Measurements from ENCODE around the gene TRIM3.

Gene TRIM3

DNA sequence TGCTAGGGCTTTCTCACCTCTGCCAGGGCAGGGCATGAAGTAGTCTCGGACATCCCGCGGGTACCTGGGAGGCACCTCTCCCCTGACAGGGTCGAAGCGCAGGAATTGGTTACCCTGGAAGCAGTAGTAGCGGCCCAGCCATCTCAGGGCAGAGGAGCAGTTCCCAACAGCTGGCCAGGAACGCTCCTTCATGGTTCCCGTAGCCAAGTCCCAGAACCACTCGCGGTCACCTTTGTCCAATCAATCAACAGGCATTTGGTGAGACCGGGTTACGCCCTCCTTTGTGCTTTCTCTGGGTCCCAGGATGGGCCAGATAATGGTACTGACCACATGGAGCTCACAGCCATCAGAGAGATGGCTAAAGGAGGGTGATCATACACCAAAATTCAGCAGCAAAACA lies 36.3 kb downstream of the TRIM3 start:
- DNase-seq: no peak

DNA sequence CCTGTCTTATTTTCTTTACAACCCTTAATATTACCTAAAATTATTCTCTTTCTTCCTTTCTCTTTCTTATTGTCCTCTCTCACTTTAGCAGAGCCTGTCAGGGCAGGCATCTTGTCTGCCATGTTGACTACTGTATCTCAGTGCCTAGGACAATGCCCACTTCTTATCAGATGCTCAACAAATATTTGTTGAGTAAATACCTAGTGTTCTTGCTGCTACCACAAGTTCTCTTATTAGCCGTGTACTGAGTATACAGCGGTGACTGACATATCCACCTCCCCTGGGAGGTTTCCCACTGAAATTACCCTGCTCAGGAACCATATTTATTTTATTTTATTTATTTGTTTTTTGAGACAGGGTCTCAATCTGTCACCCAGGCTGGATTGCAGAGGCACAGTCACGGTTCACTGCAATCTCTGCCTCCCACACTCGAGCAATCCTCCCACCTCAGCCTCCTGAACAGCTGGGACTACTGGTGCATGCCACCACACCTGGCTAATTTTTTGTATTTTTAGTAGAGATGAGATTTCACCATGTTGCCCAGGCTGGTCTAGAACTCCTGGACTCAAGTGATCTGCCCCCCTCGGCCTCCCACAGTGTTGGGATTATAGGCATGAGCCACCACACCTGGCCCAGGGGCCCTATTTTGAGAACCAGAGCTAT lies 39.6 kb downstream of the TRIM3 start:
- DNase-seq: no peak

DNA sequence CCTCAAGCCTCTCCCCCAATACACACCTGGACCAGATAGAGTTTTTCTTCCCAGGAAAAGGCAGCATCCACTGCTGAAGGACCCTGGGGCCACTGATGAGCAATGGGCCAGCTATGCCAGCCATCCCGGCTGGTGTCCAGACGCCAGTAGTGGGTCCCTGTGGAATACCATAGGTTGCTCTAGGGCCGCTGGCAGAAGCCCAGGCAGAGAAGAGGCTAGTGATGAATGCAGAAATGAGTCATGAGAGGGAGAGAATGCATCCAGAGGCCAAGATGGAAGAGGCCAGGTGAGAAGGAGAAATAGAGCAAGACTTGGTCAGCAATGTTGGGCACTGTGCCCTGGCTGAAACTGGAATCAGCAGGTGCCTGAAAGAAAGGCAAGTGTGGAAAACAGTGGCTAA lies 41.9 kb downstream of the TRIM3 start:
- no peak for DNase-seq

DNA sequence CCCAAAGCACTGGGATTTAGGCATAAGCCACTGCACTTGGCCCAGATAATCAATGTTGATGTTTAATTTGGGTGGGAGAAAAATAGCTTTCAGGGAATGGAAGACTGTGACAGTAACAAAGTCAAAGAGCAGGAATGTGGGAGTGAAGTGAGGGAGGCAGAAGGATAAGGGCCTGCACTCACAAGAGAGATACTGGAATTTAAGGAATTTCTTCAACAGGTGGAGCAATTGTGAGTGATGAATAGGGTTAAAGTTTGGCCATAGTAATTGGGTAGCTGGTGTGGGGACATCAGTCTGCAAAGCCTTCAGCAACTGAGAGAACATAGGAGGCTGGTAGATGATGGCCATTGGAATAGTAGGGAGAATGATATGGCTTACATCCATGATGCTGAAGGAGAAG lies 46.2 kb downstream of the TRIM3 start:
- no peak for DNase-seq

DNA sequence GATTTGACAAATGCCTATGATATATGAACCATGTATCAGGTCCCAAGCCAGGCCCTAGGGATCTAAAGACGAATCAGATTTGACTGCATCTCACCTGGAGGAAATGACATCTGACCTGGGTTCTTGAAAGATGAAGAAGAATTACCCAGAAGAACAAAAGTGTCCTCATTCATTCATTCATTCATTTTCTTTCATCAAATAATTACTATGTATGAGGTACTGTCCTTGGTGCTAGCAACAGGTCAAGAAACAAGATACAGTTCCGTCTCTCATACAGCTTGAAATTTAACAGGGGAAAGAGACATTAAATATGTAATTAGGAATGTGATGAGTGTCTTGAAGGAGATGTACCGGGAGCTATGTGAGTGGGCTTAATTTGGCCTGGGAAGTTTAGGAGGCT lies 53.1 kb downstream of the TRIM3 start:
- DNase-seq: no peak

DNA sequence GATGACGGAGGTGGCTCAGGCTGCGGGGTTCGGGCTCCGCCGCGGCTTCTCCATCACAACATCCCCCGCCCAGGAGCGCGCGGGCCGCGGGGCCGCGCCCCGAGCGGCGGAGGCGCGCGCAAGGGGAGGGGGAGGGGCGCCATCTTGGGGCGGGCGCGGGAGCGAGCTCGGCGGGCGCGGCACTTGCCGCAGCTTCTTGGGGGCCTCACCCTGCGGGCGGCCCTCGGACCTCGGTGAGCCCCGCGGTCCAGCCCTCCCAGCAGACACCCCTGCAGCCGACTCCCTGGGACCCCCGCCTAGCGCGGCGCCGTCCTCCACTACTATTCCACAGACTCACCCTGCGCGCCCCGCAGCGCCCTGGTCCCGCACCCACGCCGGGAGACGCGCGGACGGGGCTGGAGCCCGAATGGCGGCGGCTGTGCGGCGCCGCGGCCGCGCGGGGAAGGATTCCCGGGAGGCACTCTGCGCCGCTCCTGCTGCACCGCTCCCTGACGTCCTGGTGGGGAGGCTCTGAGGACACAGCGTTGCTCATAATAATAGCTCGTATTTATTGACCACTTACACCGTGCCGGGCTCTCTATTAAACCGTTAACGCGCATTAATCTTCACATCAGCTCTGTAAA lies 54.6 kb downstream of the TRIM3 start, which contains the start of gene APBB1:
TSS of gene APBB1 (minus strand) at position 86 of the 623 bp plus-strand sequence. CDS start 7,747 bp downstream, outside the sequence.
- peak; percentile 59 to 80 for DNase-seq

DNA sequence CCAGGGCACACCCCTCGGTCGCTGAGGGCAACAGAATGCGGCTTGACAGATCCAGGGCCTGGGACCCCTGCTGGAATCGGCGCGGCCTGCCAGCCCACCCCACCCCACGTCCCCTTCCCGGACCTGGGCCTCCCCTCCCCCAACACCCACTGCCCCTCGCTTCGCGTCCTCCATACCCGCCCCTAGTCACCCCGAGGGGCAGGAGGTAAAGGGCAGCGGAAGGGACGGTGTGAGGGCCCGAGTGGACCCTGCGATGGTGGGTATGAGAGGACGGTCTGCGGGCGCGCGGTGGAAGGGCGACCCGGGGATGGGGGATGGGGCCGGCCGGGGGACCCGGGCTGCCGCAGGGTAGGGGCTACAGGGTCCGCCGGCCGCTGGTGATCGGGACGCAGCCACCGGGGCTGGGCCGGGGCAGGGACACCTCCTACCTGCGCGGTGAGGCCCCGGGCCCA lies 55.2 kb downstream of the TRIM3 start:
- DNase-seq: peak in 1 of 2 donors; percentile 54

DNA sequence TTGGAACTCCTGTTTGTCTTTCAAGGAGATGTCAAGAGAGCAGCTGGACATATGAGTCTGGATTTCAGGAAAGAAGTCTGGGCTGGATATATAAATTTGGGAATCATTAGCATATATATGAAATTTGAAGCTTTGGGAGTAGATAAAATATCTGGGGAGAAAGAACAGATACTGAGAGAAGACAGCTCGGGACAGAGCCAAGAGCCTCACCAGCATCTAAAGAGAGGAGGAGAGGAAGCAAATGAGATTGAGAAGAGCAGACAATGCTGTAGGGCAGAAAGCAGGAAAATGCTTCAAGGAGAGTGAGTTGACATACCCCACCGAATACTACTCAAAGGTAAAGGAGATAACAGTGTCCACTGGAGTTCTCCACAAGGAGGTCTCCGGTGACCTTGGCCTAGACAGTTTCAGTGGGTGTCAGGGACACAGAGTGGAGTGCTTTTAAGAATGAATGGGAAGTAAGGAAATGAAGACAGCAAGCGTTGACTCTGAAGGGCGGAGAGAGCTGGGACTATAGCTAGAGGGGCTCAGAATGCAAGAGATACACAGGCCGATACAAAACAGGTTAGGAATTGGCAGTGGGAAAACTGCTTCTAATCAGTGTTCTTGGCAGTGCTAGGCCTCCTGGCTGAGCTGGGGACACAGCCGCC lies 55.7 kb downstream of the TRIM3 start:
- no peak for DNase-seq

DNA sequence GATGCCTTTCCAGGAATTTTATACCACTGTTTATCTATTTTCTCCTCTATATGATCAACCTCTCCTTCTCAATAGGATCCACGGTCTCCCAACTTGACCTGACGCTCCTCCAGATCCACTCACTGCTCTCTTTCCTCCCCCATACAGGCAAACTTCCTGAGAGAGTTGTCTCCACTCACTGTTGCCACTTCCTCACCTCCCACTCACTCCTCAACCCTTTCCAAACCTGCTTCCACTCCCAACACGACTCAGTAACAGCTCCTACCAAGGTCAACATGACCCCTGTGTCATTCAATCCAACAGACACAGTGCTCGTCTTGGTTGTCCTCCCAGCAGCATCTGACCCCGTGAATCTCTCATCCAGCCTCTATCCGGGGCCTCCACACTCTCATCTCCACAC lies 57.9 kb downstream of the TRIM3 start:
- DNase-seq: no peak

DNA sequence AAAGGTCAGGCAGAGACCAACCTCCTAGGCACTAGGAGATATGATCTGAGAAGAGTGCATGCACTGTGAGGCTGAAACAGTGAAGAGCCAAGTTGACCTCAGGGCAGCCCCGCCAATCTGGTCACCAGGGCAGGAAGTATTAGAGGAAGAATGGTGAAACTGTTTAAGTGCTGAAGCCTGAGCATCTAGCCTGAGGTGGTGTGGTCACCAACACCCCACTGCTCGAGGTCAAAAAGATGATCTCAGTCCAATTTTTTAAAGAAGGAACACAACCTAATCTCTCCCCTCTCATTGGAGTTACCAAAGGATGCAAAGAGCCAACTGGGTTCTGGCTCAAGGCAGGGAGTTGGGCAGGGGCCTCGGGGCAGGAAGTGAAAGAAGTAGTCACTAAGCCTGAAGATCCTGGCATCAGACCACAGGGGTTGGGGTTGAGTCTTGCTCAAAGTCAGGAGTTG lies 58.8 kb downstream of the TRIM3 start:
- DNase-seq: no peak

DNA sequence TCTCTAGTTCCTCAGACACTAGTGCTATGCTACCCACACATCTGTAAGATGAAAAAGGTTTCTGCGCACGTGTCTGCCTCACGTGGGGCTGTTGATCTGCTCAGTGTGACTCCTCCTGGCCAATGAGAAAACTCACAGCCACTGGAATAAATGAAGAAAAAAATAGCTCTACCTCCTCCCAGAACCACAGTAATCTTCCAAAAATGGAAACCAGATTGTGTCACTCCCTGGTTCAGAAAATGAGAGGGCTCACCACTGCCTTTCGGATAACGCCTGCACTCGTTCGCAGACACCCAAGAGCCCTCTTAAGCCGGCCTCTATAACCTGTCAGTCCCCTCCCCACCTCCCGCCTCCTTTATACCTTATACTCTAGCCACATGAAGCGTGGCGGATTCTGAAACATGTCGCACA lies 59.9 kb downstream of the TRIM3 start:
- DNase-seq: no peak

DNA sequence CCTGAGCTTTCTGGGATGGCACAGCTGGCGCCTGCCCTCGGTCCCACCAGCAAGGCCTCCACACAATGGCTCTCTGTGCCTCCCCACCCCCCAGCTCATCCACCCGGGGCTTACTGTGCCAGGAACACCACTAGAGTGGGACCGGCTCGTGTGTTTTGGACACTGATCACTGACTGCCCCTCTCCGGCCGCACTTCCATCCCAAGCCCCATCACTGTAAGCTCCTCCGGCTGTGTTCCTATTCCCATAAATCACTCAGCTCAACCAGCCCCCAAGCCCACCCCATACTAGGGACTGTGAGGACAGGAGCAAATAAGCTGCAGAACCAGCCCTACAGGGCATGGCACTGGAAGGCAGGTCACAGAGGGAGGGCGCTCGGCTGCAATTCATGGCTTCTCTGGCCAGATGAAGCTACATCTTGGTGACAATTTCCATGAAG lies 62.1 kb downstream of the TRIM3 start:
- DNase-seq: peak; percentile 82 to 88

DNA sequence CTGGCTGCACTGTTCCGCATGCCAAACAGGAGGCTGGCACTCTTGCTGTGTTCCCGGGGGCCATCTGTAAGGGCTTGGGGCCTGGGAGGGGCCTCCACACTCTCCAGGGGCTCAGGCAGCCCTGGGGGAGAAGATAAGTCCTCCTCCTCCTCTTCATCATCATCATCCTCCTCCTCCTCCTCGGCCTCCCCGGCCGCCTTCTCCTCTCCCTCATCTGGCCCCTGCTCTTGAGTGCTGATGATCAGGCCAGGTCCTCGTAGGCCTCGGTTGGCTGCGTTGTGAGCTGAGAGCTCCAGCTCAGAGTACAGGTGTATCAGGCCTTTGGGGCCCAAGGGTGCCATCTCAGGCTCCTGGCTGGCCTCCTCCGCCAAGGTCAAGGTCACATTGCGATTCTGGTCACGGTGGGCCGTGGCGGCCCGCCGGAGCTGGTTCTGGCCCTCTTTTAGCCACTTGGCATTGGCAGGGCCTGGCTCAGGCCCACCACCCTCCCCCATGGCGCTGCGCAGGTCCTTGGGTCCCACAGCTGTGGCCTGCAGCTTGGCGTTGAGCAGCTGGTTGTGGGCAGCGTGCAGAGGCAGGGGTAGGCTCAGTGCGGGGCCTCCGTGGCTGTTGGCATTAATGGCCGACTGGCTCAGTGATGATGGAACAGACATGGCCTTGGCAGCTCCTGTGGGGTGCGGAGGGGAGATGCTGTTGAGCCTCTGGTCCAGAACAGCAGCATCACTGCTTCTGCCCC lies 62.9 kb downstream of the TRIM3 start:
- peak in 1 of 2 donors; percentile 71 for DNase-seq

DNA sequence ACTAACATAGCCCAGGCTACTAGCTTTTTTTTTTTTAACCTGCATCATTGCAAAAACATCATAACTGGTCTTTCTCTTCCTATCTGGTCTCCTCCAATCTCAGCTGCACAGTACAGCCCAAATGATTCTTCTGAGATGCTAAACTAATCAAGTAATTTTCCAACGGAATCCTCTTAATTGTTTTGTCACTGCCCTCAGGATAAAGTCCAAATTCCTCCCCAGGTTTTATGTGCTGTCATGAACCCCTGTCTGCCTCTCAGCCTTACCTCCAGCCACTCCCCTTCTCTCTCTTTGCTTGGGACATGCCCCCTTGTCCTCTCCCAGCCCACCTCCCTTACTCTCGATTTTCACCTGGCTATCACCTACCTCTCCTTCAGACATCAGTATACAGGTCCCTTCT lies 67.4 kb downstream of the TRIM3 start:
- DNase-seq: no peak

DNA sequence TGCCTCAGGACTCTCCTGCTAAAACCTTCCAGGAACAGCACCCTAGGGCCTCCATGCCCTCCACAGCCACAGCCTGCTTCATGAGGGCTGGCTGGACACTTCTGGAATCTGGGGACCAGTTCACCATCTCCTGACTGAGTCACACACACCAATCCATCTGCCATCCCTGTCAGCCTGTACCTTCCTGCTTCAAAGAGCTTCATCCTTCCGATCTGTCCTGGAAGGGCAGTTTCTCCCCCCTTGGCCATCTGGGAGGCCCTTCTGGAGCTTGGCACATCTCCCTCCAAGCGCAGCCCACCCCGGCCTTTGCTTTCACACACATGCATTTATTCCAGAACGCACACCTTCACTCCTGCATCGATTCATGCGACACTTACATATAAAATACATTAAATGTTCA lies 67.9 kb downstream of the TRIM3 start:
- no peak for DNase-seq

DNA sequence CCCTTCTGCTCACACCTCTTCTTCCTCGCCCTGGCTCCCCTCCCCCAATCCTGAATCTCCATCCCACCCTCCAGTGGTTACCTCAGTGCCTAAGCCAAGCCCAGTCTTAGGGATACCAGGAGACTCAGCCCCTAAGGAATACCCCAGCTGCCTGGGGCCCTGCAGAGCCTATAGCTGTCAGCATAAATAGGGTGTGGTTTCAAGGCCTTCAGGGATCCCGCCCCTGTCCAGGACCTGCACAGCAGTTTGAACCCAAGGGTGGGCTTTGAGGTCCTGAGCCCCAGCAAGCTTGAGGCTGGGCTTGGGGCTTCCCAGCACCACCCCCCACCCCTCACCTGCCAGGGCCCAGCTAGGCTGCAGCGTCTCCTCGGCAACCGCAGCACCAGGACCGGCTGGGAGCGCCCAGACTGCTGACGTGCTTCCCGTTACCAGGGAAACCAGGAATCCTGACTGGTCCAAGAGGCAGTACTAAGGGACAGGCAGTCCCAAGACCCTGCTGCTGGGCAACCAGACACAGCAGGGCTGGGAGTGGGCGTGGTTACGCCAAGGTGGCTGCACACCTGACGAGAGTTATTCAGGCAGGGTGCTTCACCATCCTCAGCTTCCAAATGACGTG lies 68.6 kb downstream of the TRIM3 start:
- peak; percentile 39 to 42 for DNase-seq

DNA sequence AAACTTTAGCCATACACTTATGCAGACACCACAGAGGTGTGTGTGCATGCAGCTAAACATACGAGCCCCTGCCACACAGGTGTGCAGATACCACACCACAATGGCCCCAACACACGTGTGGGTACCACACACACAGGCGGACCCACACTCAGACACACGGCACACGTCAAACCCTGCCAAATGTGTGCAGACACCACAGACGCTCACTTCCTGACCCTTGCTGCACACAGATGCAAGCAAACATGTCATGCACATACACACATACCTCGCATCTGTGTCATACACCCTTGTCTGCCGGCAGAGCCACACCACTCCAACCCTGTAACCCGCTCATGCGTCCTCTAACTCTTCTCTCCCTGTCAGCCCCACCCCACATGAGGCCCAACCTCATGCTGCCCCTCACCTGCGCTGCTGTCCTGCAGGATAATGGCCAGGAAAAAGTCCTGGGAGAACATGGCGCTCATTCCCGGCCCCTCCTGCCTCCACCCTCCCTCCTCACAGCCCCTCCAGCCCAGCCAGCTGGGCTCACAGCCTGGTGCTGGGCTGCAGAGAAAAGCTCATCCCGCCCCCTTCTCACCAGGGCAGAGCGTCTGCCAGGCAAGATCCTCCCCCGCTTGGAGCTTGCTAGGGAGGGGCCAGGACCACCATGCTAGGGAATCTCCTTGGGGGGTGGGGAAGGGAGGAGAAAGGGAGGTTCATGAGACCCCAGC lies 69.2 kb downstream of the TRIM3 start:
- peak; percentile 45 to 57 for DNase-seq

DNA sequence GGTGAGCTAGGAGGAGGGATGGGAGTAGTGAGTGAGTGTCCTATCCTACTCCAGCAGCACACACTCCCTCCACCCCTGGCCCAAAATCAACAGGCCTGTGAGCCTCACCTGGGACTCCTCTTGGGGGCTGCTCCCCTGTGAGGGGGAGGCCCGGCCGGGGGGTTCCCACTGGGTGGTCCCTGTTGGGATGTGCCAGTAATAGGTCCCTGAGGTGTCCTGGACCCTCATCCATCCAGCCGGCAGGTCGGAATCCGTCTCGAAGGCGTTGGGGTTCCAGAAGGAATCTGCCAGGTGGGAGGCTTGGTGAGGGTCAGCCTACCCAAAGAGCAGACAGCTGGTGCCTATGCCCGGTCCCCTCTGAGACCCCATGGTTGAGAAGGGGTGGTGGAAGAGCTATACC lies 70.2 kb downstream of the TRIM3 start:
- no peak for DNase-seq

DNA sequence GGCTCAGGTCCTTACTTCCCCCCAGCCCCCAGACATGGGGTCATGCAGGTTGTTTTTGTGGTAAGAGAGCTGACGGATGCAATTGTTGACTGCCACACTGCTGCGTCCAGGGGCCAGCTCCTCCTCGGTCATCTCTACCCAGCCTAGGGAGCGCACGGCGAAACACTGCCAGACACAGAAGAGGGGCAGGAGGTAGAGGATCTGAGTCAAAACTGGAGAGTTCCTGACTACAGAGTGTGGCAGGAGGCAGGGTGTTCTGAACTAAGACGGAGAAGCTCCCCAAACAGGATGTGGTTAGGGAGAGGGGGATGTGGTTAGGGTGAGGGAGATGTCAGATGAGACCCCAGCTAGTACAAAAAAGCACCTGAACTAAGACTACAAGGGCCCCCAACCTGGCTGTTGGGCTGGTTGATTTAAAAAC lies 71.2 kb downstream of the TRIM3 start:
- DNase-seq: no peak

DNA sequence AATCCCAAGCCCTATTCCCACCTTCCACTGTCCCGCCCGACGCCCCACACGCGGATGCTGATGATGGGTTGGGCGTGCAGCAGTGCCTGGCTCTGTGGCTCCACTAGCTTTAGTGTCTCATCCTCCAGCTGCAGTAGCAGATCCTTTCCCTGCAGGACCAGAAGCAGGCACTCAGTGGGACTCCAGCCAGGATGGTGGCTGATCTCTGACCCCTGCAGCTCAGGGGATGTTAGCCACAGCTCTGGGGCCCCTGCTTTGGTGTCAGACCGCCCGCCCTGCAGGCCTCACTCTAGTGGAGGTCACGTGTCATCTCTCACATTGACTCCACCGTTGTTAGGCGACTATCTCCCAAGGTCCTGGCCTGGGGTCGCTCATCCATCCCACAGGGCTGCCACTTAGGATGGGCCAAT lies 71.7 kb downstream of the TRIM3 start:
- DNase-seq: no peak

DNA sequence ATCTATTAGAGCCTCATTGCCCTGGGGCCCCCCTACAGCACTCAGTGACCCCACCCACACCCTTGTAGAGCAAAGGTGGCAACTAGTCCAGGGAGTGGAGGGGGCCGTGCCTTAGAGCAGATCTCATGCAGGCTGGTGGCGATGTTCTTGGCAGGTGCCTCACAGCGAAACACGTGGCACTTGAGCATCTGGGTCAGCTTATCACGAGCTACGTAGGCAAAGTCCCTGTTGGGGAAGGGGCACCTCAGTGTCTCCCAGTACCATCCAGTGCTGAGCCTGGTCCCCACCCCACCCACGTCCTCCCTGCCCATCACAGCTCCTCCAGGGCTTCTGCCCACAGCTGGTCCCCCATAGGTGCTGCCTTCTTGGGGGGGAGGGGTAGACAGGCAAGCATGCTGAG lies 72.3 kb downstream of the TRIM3 start:
- DNase-seq: no peak
